IMR-90 (cell line): ENCODE data around the gene RFC2. TPM values are rescaled to one million over a fixed set of nuclear protein-coding genes. Genes with fewer than 3 reads are reported as not detected.

Experiments used
- ATAC-seq: fragments of 200-7000 bp; cut with Tn5 transposase; 2 replicates; pipeline ENCODE4 v1.9.1; 2020; ENCODE audit warnings: low read depth, mild to moderate bottlenecking, moderate library complexity
- BruUV-seq: library from RNA; stranded (reverse); fragments of 400-500 nt; replicated peaks from 2 replicates; lab custom pipeline; 2021; lab: Mats Ljungman, UMichigan
- CTCF ChIA-PET: fragments of 300-600 bp; formaldehyde crosslinking; extraction: SDS; loops from one replicate; lab custom pipeline; 2021; ENCODE audit warnings: antibody characterized with exemption; lab: Yijun Ruan, JAX
- POLR2A ChIA-PET: fragments of 300-600 bp; sonication (Branson Sonifier 250); formaldehyde crosslinking; loops from one replicate; lab custom pipeline; 2022; ENCODE audit warnings: antibody characterized with exemption; ENCODE audit not compliant: unreplicated experiment; lab: Charles Lee
- DNase-seq: peaks from one replicate; pipeline ENCODE4 v3.0.0; 2013
- H2AFZ ChIP-seq: replicated peaks from 2 replicates; pipeline ENCODE3; 2013; ENCODE audit warnings: low read length, mild to moderate bottlenecking; ENCODE audit not compliant: poor library complexity
- H2AK5ac ChIP-seq: 2 replicates; pipeline ENCODE4 v1.6.1; 2013; ENCODE audit warnings: low read depth, low read length, inconsistent platforms
- H2AK9ac ChIP-seq: replicated peaks from 2 replicates; pipeline ENCODE3; 2013; ENCODE audit warnings: mild to moderate bottlenecking, low read depth, low read length, moderate library complexity; ENCODE audit not compliant: poor library complexity
- H2BK120ac ChIP-seq: 2 replicates; pipeline ENCODE4 v1.6.1; 2013; ENCODE audit warnings: low read depth, low read length, inconsistent platforms
- H2BK15ac ChIP-seq: 3 replicates; pipeline ENCODE4 v1.6.1; 2013; ENCODE audit warnings: low read depth, low read length, inconsistent platforms
- H2BK20ac ChIP-seq: 2 replicates; pipeline ENCODE4 v1.6.1; 2013; ENCODE audit warnings: low read depth, mild to moderate bottlenecking, inconsistent platforms, low read length, moderate library complexity
- H2BK5ac ChIP-seq: 2 replicates; pipeline ENCODE4 v1.6.1; 2013; ENCODE audit warnings: mild to moderate bottlenecking, low read depth, low read length, inconsistent platforms; ENCODE audit not compliant: poor library complexity, severe bottlenecking
- H3K14ac ChIP-seq: replicated peaks from 2 replicates; pipeline ENCODE4 v1.6.1; 2013; ENCODE audit warnings: low read depth, low read length, inconsistent platforms
- H3K18ac ChIP-seq: 2 replicates; pipeline ENCODE4 v1.6.1; 2013; ENCODE audit warnings: low read depth, low read length, control low read depth
- H3K23ac ChIP-seq: 2 replicates; pipeline ENCODE4 v1.6.1; 2013; ENCODE audit warnings: low read depth, low read length, inconsistent platforms
- H3K27ac ChIP-seq: 2 replicates; pipeline ENCODE4 v1.5.1; 2013; ENCODE audit warnings: mild to moderate bottlenecking, control low read depth, low read length; ENCODE audit not compliant: insufficient read depth
- H3K27me3 ChIP-seq: 2 replicates; pipeline ENCODE4 v1.6.1; 2013; ENCODE audit warnings: low read length; ENCODE audit not compliant: control insufficient read depth, insufficient read depth
- H3K36me3 ChIP-seq: 2 replicates; pipeline ENCODE4 v1.6.1; 2013; ENCODE audit warnings: low read length, mixed read lengths; ENCODE audit not compliant: control insufficient read depth, insufficient read depth
- H3K4ac ChIP-seq: 2 replicates; pipeline ENCODE4 v1.6.1; 2013; ENCODE audit warnings: low read depth, low read length, inconsistent platforms
- H3K4me1 ChIP-seq: 2 replicates; pipeline ENCODE4 v1.6.1; 2013; ENCODE audit warnings: low read length, mixed read lengths; ENCODE audit not compliant: control insufficient read depth, insufficient read depth
- H3K4me2 ChIP-seq: 2 replicates; pipeline ENCODE4 v1.6.1; 2013; ENCODE audit warnings: low read depth, mild to moderate bottlenecking, control low read depth, low read length, moderate library complexity
- H3K4me3 ChIP-seq: 2 replicates; pipeline ENCODE4 v1.5.1; 2013; ENCODE audit warnings: low read depth, mild to moderate bottlenecking, control low read depth, low read length, moderate library complexity; ENCODE audit not compliant: insufficient read depth
- H3K56ac ChIP-seq: 2 replicates; pipeline ENCODE4 v1.6.1; 2013; ENCODE audit warnings: low read length, inconsistent platforms; ENCODE audit not compliant: insufficient read depth; ENCODE audit errors: extremely low read depth
- H3K79me1 ChIP-seq, 2 experiments: 2 replicates each; pipeline ENCODE4 v1.6.1; 2013; ENCODE audit warnings: low read length in 2 of 2, inconsistent platforms in 1 of 2, low read depth in 1 of 2
- H3K9ac ChIP-seq: 2 replicates; pipeline ENCODE4 v1.6.1; 2013; ENCODE audit warnings: low read depth, low read length, control low read depth
- H3K9me1 ChIP-seq: 2 replicates; pipeline ENCODE4 v1.6.1; 2013; ENCODE audit warnings: low read length, inconsistent platforms; ENCODE audit not compliant: insufficient read depth
- H3K9me3 ChIP-seq: 2 replicates; pipeline ENCODE4 v1.6.1; 2013; ENCODE audit warnings: low read length; ENCODE audit not compliant: control insufficient read depth, insufficient read depth
- H4K20me1 ChIP-seq: 2 replicates; pipeline ENCODE4 v1.6.1; 2013; ENCODE audit warnings: low read length, inconsistent platforms; ENCODE audit not compliant: insufficient read depth
- H4K5ac ChIP-seq: 2 replicates; pipeline ENCODE4 v1.6.1; 2013; ENCODE audit warnings: mild to moderate bottlenecking, low read depth, low read length, control low read depth
- H4K8ac ChIP-seq, 2 experiments: 2 replicates each; pipeline ENCODE4 v1.6.1; 2013; ENCODE audit warnings: low read depth in 2 of 2, low read length in 2 of 2, control low read depth in 1 of 2, inconsistent platforms in 1 of 2
- H4K91ac ChIP-seq: 2 replicates; pipeline ENCODE4 v1.6.1; 2013; ENCODE audit warnings: low read depth, low read length, inconsistent platforms; ENCODE audit not compliant: insufficient read depth
- BHLHE40 ChIP-seq: fragments of 150-350 bp; IDR thresholded peaks from 2 replicates; pipeline ENCODE4 v1.6.1; 2016; ENCODE audit warnings: mild to moderate bottlenecking, low read depth, low read length
- CEBPB ChIP-seq: IDR thresholded peaks from 2 replicates; pipeline ENCODE4 v1.6.1; 2012; ENCODE audit warnings: low read depth, low read length, improper control_type of control experiment
- CHD1 ChIP-seq: IDR thresholded peaks from 2 replicates; pipeline ENCODE4 v1.6.1; 2012; ENCODE audit warnings: low read depth, low read length, improper control_type of control experiment
- ELK1 ChIP-seq: fragments of 150-350 bp; IDR thresholded peaks from 2 replicates; pipeline ENCODE4 v1.6.1; 2016; ENCODE audit warnings: low read depth, mild to moderate bottlenecking, low read length, moderate library complexity, borderline replicate concordance
- FOS ChIP-seq: fragments of 150-350 bp; IDR thresholded peaks from 2 replicates; pipeline ENCODE4 v1.6.1; 2016; ENCODE audit warnings: low read depth, low read length
- MAFK ChIP-seq: IDR thresholded peaks from 2 replicates; pipeline ENCODE4 v1.6.1; 2012; ENCODE audit warnings: low read depth, low read length, improper control_type of control experiment
- MAZ ChIP-seq: IDR thresholded peaks from 2 replicates; pipeline ENCODE4 v1.6.1; 2012; ENCODE audit warnings: low read depth, mild to moderate bottlenecking, low read length, improper control_type of control experiment, moderate library complexity, borderline replicate concordance
- NFE2L2 ChIP-seq: fragments of 150-350 bp; IDR thresholded peaks from 2 replicates; pipeline ENCODE4 v1.6.1; 2016; ENCODE audit warnings: low read depth, mild to moderate bottlenecking, low read length
- POLR2A ChIP-seq: IDR thresholded peaks from 2 replicates; pipeline ENCODE4 v1.6.1; 2012; ENCODE audit warnings: mild to moderate bottlenecking, low read depth, low read length
- RAD21 ChIP-seq: IDR thresholded peaks from 2 replicates; pipeline ENCODE4 v1.6.1; 2012; ENCODE audit warnings: low read length, improper control_type of control experiment
- RCOR1 ChIP-seq: IDR thresholded peaks from 2 replicates; pipeline ENCODE4 v1.6.1; 2012; ENCODE audit warnings: mild to moderate bottlenecking, low read length, improper control_type of control experiment; ENCODE audit not compliant: insufficient replicate concordance
- RFX5 ChIP-seq: IDR thresholded peaks from 2 replicates; pipeline ENCODE4 v1.8.0; 2012; ENCODE audit warnings: low read depth, mild to moderate bottlenecking, low read length, moderate library complexity
- SMC3 ChIP-seq: fragments of 150-350 bp; IDR thresholded peaks from 2 replicates; pipeline ENCODE4 v1.6.1; 2016; ENCODE audit warnings: low read depth, mild to moderate bottlenecking, antibody characterized with exemption, low read length, moderate library complexity
- whole genome bisulfite sequencing, 2 experiments: methylation state at CpG; one replicate each; pipeline versions ENCODE4 v1.1.5 to v1.1.7; 2013; ENCODE audit warnings: missing lambda C conversion rate in 2 of 2; ENCODE audit not compliant: insufficient read length in 1 of 2; ENCODE audit errors: extremely low coverage in 2 of 2; 5-methylcytosine and 5-hydroxymethylcytosine counted together
- dilution Hi-C: fragments of 300-500 bp; cut with HindIII; formaldehyde crosslinking; loops from one replicate; pipeline ENCODE4 v1.14.3; 2018; ENCODE audit warnings: low sequenced_read_pairs; ENCODE audit not compliant: unreplicated experiment
- in situ Hi-C: fragments of 300-500 bp; cut with MboI; formaldehyde crosslinking; loops from 3 replicates; pipeline ENCODE4 v1.14.3; 2019; ENCODE audit warnings: low sequenced_read_pairs, inconsistent platforms, mixed read lengths
- intact Hi-C: fragments of 100-400 bp; cut with micrococcal nuclease; formaldehyde crosslinking; loops from 2 replicates; pipeline ENCODE4 v1.10.0; 2022
- polyA plus RNA-seq, 3 experiments: library from polyadenylated mRNA; depleted of rRNA; stranded (reverse); fragments of >200 nt; gene quantifications; 2 replicates each; pipeline ENCODE4 v1.2.3, GENCODE V29; 2012; ENCODE audit warnings: low replicate concordance in 1 of 3
- total RNA-seq: library from RNA; depleted of rRNA; stranded (reverse); fragments of >200 nt; gene quantifications from 2 replicates; pipeline ENCODE4 v1.2.3, GENCODE V29; 2012
- TF ChIP-seq, protein P1 (sequence below): conservative IDR thresholded peaks from 2 replicates; pipeline ENCODE4 v1.5.1; 2012; ENCODE audit warnings: mild to moderate bottlenecking, low read depth, low read length, improper control_type of control experiment
- TF ChIP-seq, protein P2 (sequence below): fragments of 150-350 bp; IDR thresholded peaks from 2 replicates; pipeline ENCODE4 v1.6.1; 2017; ENCODE audit warnings: mild to moderate bottlenecking, antibody characterized with exemption, low read length, low read depth

Gene RFC2
- total and polyA plus RNA-seq, 2 of the 4 experiments (the other 2 are of a cell fraction), result 25.2 to 37.8 TPM

DNA sequence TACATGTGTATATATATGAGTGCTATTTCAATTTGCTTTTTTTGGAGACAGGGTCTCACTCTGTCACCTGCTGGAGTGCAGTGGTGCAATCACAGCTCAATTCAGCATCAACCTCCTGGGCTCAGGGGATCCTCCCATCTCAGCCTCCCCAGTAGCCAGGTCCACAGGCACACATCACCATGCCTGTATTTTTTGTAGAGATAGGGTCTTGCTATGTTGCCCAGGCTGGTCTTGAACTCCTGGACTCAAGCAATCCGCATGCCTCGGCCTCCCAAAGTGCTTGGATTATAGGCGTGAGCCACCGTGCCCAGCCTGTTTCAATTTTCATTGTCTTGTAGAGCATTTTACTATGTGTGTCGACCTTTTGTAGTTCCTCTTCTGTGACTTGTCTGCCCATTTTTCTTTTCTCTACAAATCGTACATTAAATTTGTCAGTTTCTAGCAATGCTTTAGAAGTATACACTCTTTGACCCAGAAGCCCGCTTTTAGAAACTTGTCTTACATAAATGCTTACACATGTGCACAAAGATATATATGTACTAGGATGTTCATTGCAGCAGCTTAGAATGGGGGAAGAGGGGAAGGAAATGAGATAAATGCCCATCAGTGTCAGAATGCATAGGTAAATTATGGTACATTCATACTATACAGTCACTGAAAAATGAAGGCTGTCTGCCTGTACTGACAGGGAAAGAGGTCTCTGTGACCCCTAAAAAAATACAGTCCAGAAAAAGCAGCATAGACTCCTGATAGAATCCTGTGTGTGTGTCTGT is 12.2 kb upstream of the RFC2 start:
- no peak for DNase-seq
- H4K8ac ChIP-seq, result no peak overlapping the region
- peak overlapping the region; percentile 38; the same call in 1 of the 2 replicates for H2BK20ac ChIP-seq
- H3K4ac ChIP-seq, result peak overlapping the region; percentile 45; the same call in 1 of the 2 replicates
- H2AK9ac ChIP-seq, result no peak overlapping the region
- no peak overlapping the region for H4K5ac ChIP-seq
- no peak overlapping the region for H3K27ac ChIP-seq
- H3K9me1 ChIP-seq, result peaks cover 4% of the 10 kb centered on the region; the same call in 1 of the 2 replicates
- H4K91ac ChIP-seq, result no peak overlapping the region
- BruUV-seq, result no TSS peak
- no peak overlapping the region for H2BK15ac ChIP-seq
- POLR2A ChIA-PET, result no interaction called here
- ATAC-seq, result no peak
- H3K79me1 ChIP-seq, result no peaks in the 10 kb centered on the region
- no peak overlapping the region for H3K23ac ChIP-seq
- no peaks in the 10 kb centered on the region for H4K20me1 ChIP-seq
- dilution Hi-C loops, result no loop called here
- no peak overlapping the region for H3K56ac ChIP-seq
- no peak overlapping the region for H3K18ac ChIP-seq
- 76% methylated on average over 3 of the region's 7 CpGs; no CpG with 5 or more reads in 1 of the 2 experiments for WGBS, 2 experiments
- H3K9me3 ChIP-seq, result no peaks in the 10 kb centered on the region
- peak overlapping the region; percentile 64; the same call in 1 of the 2 replicates for H2AK5ac ChIP-seq
- H3K4me2 ChIP-seq, result no peak overlapping the region
- H3K36me3 ChIP-seq, result no peaks in the 10 kb centered on the region
- no peak overlapping the region for H2BK5ac ChIP-seq
- intact Hi-C loops, result no loop called here
- peak overlapping the region; percentile 9; the same call in 1 of the 2 replicates for H2BK120ac ChIP-seq
- 0 out of 2 replicates have a peak, but pooled peaks cover 3% of the 10 kb centered on the region for H3K4me1 ChIP-seq
- CTCF ChIA-PET, result interaction anchor here (0.7 kb wide), 1 partner anchor 410 kb away, joined by 3 read pairs; no protein-coding TSS in a partner anchor
- H3K9ac ChIP-seq, result no peak overlapping the region
- 0 out of 2 replicates have a peak overlapping the region, but pooled peaks have one; percentile 44 for H3K14ac ChIP-seq
- no peak overlapping the region for H3K4me3 ChIP-seq
- no peaks in the 10 kb centered on the region for H3K27me3 ChIP-seq
- in situ Hi-C loops, result no loop called here
- H2AFZ ChIP-seq, result no peak overlapping the region
- TF ChIP-seq NFE2L2 (no peak), RFX5 (no peak), CEBPB (no peak), BHLHE40 (no peak), FOS (no peak), POLR2A (no peak), RCOR1 (no peak), SMC3 (no peak), CHD1 (no peak), MAZ (no peak), RAD21 (no peak), MAFK (no peak), ELK1 (no peak)
- TF ChIP-seq, protein P1, sequence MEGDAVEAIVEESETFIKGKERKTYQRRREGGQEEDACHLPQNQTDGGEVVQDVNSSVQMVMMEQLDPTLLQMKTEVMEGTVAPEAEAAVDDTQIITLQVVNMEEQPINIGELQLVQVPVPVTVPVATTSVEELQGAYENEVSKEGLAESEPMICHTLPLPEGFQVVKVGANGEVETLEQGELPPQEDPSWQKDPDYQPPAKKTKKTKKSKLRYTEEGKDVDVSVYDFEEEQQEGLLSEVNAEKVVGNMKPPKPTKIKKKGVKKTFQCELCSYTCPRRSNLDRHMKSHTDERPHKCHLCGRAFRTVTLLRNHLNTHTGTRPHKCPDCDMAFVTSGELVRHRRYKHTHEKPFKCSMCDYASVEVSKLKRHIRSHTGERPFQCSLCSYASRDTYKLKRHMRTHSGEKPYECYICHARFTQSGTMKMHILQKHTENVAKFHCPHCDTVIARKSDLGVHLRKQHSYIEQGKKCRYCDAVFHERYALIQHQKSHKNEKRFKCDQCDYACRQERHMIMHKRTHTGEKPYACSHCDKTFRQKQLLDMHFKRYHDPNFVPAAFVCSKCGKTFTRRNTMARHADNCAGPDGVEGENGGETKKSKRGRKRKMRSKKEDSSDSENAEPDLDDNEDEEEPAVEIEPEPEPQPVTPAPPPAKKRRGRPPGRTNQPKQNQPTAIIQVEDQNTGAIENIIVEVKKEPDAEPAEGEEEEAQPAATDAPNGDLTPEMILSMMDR, result no peak
- TF ChIP-seq, protein P2, sequence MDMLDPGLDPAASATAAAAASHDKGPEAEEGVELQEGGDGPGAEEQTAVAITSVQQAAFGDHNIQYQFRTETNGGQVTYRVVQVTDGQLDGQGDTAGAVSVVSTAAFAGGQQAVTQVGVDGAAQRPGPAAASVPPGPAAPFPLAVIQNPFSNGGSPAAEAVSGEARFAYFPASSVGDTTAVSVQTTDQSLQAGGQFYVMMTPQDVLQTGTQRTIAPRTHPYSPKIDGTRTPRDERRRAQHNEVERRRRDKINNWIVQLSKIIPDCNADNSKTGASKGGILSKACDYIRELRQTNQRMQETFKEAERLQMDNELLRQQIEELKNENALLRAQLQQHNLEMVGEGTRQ, result no peak
